Measurements from ENCODE around the gene FUT4. TPM values are rescaled to one million over a fixed set of nuclear protein-coding genes. Genes with fewer than 3 reads are reported as not detected.

Gene FUT4
- total RNA-seq, 2 donors from 2014 or later, result 10.5 to 13.5 TPM

- no peak overlapping the region for H3K4me3 ChIP-seq
- intact Hi-C loops (cut with DNase I), result no loop called here
- DNase-seq (no peak), ATAC-seq (no peak)
- no peaks in the 10 kb centered on the region for H3K36me3 ChIP-seq (replicated peaks in 1 of 2; ENCODE audit: insufficient read depth in 1 of 2, low read depth in 2 of 2)
- peaks cover 14% of the 10 kb centered on the region for H3K4me1 ChIP-seq
- H3K9me3 ChIP-seq, result no peaks in the 10 kb centered on the region
- H3K27me3 ChIP-seq, result no peaks in the 10 kb centered on the region
- H3K27ac ChIP-seq, result no peak overlapping the region
- TF ChIP-seq POLR2A (IDR thresholded peaks at IDR 0.05), result no peak
- TF ChIP-seq CTCF (IDR thresholded peaks at IDR 0.05), result no peak
- 70 to 86% methylated on average over 2 of the region's 2 CpGs for WGBS, 2 donors
These were observed 28.3 kb upstream of the FUT4 start for GRCh38 chr11:94515398-94515797.

DNA sequence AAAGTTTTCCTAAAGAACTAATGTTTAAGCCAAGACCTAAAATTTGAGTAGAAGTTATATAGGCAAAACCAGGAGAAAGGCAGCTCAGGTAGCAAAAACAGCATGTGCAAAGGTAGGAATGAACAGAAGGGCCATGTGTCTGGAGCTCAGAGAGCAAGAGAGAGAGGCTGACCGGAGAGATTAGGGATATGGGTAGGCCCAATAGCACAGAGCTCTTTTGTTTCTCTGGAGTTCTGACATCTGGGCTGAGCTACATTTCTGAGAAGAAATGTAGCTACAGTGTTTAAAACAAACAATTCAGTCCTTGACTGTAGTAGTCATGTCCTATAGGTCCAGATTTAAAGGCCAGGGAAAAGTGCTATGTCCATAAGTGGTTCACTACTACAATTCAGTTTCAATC lies 27.0 kb upstream of the FUT4 start:
- intact Hi-C loops (cut with DNase I), result no loop called here
- no peaks in the 10 kb centered on the region for H3K36me3 ChIP-seq (replicated peaks in 1 of 2; ENCODE audit: insufficient read depth in 1 of 2, low read depth in 2 of 2)

DNA sequence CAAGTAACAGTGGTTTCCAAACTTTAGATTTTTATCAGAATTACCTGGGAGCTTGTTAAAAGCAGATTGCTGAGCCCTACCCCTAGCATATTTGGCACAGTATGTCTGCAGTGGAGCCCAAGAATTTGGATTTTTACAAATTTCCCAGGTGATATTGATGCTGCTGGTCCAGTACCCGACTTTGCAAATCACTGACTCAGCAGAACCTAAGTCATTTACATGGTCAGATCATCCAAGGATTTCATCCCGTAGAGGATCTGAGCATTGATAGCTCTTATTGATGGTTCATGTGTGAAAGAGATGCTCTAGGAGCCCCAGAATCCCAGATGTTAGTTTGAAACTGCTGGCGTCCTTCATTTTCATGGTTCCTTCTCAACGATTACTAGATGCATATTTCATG lies 25.4 kb upstream of the FUT4 start:
- H3K4me3 ChIP-seq, result no peak overlapping the region
- ATAC-seq (no peak), DNase-seq (no peak)
- no peak overlapping the region for H3K27ac ChIP-seq
- peaks cover 5% of the 10 kb centered on the region for H3K4me1 ChIP-seq
- intact Hi-C loops (cut with DNase I), result no loop called here
- 34 to 44% methylated on average over 4 of the region's 4 CpGs for WGBS, 2 donors
- no peaks in the 10 kb centered on the region for H3K9me3 ChIP-seq
- TF ChIP-seq CTCF (IDR thresholded peaks at IDR 0.05) (no peak), POLR2A (IDR thresholded peaks at IDR 0.05) (no peak)
- no peaks in the 10 kb centered on the region for H3K27me3 ChIP-seq
- no peaks in the 10 kb centered on the region for H3K36me3 ChIP-seq (replicated peaks in 1 of 2; ENCODE audit: insufficient read depth in 1 of 2, low read depth in 2 of 2)

More for the DNA sequence above, 27.0 kb upstream of the FUT4 start:
- Histone ChIP-seq H3K4me1 (peaks cover 14% of the 10 kb centered on the region), H3K4me3 (no peak overlapping the region), H3K27ac (no peak overlapping the region), H3K9me3 (no peaks in the 10 kb centered on the region), H3K27me3 (no peaks in the 10 kb centered on the region)
- 30 to 42% methylated on average over 1 of the region's 1 CpG for WGBS, 2 donors
- DNase-seq, result no peak
- ATAC-seq, result no peak
- TF ChIP-seq POLR2A (IDR thresholded peaks at IDR 0.05), result no peak

GRCh38 chr11:94519478-94520084 lies 24.1 kb upstream of the FUT4 start:
- H3K36me3 ChIP-seq (replicated peaks in 1 of 2; ENCODE audit: insufficient read depth in 1 of 2, low read depth in 2 of 2), result no peaks in the 10 kb centered on the region
- no peaks in the 10 kb centered on the region for H3K9me3 ChIP-seq
- ATAC-seq (peak; percentile 42), DNase-seq (peak in 2 of 4 donors; percentile 21 to 28)
- H3K4me3 ChIP-seq, result no peak overlapping the region
- H3K27ac ChIP-seq, result no peak overlapping the region
- no peaks in the 10 kb centered on the region for H3K27me3 ChIP-seq
- intact Hi-C loops (cut with DNase I), result no loop called here
- TF ChIP-seq POLR2A (IDR thresholded peaks at IDR 0.05), result no peak
- peak; percentile 50 to 75 (median 67) for TF ChIP-seq CTCF (IDR thresholded peaks at IDR 0.05)
- H3K4me1 ChIP-seq, result peaks cover 4% of the 10 kb centered on the region
- 8 to 13% methylated on average over 5 of the region's 5 CpGs for WGBS, 2 donors

GRCh38 chr11:94521684-94522083 lies 22.0 kb upstream of the FUT4 start:
- WGBS, 2 donors, result 36 to 48% methylated on average over 4 to 5 of the region's 5 CpGs
- Histone ChIP-seq H3K27ac (no peak overlapping the region), H3K9me3 (no peaks in the 10 kb centered on the region), H3K27me3 (no peaks in the 10 kb centered on the region), H3K4me1 (peaks cover 10% of the 10 kb centered on the region), H3K36me3 (replicated peaks in 1 of 2; ENCODE audit: insufficient read depth in 1 of 2, low read depth in 2 of 2) (no peaks in the 10 kb centered on the region), H3K4me3 (no peak overlapping the region)
- ATAC-seq (no peak), DNase-seq (no peak)
- intact Hi-C loops (cut with DNase I), result no loop called here
- TF ChIP-seq CTCF (IDR thresholded peaks at IDR 0.05), result peak in 5 of 7 experiments; percentile 24 to 53 (median 31)
- TF ChIP-seq POLR2A (IDR thresholded peaks at IDR 0.05), result no peak

All from body of pancreas (tissue), 4 donors.